ENCODE measurements around the gene TSPAN15.
"Not testable (repeated sequence)": the region's sequence is repeated elsewhere in the genome, so short reads cannot be mapped to it uniquely, and the experiment has no call there.

The TSPAN15 gene

DNA sequence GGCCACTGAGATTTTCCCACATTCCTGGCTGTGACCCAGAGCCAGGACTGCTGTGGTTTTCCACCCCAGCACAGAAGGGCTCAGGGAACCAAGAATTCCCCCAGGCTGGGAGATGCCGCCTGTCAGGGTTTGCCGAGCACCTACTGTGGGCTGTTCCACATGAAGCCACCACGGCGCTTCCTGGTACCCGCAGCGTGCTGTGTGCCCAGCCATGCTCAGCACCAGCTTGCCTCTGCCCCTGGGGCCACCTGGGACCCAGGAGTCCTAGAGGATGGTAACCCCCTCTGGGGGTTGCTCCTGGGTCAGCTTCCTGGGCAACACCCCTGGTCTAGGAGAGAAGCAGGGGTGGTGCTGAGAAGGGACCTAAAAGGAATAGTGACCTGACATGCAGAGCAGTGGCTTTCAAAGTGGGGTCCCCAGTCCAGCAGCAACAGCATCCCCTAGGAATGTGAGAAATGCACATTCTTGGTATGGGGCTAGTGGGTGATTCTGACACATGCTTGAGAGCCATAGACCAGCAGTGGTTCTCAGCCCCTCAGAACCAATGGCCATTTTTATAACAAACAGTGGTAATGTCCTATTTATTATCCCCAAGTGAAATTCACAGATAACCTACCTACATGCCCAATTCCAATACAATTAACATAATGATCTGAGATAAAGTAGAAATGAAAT, 53.4 kb downstream of the TSPAN15 start:
- no peak for DNase-seq

DNA sequence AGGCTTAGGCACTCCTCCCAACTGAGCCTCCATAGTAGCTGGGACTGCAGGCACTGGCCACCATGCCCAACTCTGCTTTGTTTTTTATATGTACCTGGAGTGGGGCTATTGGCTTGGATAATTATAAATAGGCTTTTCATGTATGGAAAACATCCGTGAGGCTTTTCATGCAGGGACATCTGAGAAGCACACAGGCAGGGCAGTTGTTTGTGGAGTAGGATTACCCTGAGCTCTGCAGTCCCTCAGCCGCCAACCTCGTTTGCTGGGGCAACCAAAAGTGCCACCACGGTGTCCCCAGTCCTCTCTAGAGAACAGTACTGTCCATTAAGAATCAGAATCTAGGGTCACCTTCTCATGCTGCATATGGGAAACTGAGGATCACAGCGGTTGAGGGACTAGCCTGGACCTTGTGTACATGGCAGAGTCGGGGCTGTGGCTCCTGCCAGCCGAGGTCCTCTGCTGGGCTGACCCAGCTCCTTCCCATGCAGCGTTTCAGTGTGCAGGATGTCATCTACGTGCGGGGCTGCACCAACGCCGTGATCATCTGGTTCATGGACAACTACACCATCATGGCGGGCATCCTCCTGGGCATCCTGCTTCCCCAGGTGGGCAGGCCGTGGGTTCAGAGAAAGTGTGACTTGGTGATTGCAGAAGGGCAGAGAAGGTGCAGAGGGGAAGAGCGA, 54.5 kb downstream of the TSPAN15 start:
- DNase-seq = no peak

DNA sequence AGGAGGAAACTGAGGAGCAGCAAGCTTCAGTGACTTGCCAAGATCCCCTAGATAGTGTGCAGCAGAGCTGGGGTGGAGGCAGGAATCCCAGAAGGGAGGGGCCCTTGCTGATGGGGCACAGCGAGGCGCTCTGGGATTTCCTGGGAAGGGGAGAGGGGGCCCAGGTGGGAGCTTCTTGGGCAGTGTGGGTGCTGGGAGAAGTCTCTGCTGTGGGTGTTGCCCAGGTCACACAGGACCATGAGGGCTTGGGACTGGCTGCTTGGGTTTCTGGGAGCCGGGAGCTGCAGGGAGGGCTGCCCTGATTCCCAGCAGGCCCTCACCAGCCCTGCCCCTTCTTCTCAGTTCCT, 55.2 kb downstream of the TSPAN15 start:
- DNase-seq = no peak

DNA sequence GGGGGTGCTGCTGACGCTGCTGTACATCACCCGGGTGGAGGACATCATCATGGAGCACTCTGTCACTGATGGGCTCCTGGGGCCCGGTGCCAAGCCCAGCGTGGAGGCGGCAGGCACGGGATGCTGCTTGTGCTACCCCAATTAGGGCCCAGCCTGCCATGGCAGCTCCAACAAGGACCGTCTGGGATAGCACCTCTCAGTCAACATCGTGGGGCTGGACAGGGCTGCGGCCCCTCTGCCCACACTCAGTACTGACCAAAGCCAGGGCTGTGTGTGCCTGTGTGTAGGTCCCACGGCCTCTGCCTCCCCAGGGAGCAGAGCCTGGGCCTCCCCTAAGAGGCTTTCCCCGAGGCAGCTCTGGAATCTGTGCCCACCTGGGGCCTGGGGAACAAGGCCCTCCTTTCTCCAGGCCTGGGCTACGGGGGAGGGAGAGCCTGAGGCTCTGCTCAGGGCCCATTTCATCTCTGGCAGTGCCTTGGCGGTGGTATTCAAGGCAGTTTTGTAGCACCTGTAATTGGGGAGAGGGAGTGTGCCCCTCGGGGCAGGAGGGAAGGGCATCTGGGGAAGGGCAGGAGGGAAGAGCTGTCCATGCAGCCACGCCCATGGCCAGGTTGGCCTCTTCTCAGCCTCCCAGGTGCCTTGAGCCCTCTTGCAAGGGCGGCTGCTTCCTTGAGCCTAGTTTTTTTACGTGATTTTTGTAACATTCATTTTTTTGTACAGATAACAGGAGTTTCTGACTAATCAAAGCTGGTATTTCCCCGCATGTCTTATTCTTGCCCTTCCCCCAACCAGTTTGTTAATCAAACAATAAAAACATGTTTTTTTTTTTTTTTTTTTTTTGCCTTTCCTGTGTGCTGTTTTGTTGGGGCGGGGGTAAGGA, 55.8 kb downstream of the TSPAN15 start:
- DNase-seq = no peak

DNA sequence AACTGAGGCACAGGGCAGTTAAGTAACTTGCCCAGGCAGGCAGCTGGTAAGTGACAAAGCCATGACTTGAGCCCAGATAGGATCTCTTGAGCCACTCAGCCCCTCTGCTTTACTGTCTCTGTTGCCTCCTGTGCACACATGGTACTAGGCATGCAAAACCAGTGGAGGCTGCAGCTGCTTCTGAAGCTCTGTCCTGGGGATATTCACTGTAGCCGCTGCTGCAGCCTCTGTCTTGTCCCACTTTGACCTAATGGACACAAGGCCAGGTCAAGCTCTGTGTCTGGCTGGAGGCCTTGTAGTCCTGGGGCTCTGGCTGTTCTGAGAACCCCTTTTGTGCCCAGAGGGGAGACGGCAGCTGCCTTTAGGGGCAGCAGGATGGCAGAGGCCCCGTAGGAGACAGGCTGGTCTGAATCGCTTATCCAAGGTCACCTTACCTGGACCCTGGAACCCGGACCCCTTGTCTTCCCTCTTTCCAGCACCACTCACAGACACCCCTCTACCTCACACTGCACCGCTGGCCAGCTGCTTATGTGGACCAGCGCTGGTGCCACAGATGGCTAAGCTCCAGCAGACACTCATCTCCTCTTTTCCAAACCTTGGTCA, 57.6 kb downstream of the TSPAN15 start:
- no peak for DNase-seq

DNA sequence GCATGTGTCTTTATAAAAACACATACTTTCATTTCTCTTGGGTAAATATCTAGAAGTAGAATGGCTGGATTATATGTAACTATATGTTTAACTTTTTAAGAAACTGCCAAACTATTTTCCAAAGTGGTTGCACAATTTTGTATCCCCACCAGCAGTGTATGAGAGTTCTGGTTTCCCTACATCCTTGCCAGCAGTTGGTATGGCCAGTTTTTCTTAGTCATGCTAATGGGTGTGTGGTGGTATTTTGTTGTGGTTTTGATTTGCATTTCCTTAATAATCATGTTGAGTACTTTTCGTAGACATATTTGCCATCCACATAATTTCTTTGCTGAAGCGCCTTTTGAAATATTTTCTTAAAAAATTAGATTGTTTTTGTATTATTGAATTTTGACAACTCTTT, 61.6 kb downstream of the TSPAN15 start:
- no peak for DNase-seq

DNA sequence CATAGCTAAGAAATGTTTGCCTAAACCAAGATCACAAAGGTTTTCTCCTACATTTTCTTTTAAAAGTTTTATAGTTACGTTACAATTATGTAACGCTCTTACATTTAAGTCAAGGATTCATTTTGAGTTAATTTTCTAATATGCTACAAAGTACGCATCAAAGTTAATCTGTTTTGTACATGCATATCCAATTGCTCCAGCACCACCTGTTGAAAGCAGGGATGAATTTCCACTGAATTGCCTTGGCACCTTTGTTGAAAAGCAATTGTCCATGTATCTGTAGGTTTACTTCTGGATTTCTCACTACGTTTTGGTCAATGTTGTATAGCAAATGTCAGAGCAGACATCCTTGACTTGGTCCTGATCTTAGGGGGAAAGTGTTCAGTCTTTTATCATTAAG, 62.4 kb downstream of the TSPAN15 start:
- DNase-seq = no peak

DNA sequence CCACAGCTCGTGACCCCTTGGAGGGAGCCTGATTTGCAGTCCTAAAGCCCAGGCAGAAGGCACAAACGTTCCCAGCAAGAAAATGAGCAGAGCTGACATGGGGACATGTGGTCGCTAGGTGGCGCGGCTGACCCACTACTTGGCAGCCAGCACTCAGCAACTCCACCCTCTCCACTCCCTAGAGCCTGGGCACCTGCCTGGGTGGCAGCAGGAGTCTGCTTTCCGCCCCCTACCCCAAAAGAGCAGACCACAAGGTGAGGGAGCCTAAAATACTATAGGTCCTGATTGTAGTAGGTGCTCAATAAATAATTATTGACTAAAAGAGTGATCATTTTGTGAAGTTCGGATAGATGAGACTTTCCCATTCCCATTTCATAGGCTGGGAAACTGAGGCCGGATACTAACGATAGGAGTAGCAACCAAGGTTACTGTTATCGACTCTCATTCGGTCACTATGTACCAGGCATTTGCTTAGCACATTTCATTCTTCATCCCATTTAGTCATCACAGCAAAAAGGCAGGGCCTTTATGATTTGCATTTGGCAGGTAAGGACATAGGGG, 64.5 kb downstream of the TSPAN15 start:
- DNase-seq = no peak

DNA sequence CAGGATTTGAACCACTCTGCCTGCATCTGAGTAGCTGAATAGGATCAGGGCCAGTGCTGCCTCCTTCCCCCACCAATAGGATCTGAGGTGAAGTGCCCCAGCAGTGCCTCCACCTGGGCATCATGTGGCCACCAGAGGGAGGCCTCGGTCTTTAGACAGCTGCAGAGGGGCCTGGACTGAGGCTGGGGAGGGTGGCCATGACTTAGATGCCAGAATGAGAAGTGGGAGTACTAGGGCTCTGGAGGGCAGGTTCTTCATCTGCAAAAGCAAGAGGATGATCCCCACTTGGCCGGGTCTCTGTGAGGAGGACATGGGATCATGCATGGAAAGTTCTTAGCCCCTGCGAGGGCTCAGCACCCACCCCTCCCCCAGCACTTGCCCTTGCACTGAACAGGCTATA, 65.1 kb downstream of the TSPAN15 start:
- DNase-seq = no peak

DNA sequence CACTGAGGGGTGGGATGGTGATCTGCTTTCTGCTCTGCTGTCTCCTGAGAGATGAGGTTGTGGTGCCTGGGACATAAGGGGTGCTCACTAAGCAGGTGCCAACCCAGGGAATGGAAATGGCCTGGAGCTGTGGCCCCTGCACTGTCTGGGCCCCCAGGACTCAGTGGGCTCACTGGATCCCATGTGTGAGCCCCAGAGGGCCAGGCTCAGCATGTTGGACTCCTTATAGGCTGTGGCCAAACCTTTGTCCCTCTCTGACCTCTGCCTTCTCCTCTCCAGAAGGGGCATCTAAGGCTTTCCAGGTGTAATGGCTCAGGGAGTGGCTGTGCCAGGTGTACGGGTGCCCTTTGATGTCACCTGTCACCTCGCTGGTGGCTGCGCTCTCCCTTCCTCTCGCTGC, 65.5 kb downstream of the TSPAN15 start:
- DNase-seq = no peak

DNA sequence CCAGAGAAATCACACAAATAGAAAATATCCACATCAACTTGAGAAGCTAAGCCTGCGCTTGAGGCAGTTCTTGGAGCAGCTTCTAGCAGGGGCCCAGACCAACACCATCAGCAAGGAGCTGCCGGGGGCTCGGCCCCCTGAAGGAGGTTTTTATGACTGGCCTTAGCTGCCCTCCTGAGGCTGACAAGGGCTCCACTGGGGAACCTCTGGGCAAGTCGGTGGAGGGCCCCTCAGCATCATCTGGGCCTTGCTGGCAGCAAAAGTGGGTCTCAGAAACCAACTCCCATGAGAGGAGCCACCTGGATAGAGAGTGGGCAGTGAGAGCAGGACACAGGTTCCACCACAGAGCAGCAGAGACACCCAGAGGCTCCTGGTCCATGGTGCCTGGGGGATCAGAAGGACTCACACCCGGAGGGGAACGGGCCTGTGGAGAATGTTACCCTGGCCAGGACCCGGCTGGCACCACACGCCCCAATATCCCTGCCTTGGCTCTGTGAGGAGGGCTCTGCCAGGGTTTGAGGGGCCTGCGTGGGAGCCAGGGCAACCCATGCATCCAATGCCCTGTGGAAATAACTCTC, 66.1 kb downstream of the TSPAN15 start:
- DNase-seq = no peak

DNA sequence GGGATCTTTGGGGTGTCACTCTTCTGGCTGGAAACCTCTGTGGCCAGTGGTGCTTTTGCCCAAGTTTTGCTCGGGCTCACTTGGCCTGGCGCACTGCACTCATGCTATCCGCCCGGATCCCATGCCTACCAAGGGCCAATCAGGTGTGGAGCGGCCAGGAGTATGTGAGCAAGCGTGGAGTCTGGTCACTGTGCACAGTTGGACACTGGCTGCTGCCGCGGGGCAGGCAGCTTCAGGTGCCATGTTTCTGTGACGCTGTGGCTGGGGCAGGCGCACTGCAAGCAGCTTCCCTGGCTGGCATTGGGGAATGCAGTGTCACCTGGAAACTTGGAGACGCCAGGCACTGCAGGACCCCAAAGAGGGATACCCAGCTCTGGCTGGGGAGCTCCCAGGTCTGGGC, 76.7 kb downstream of the TSPAN15 start:
- DNase-seq = no peak

DNA sequence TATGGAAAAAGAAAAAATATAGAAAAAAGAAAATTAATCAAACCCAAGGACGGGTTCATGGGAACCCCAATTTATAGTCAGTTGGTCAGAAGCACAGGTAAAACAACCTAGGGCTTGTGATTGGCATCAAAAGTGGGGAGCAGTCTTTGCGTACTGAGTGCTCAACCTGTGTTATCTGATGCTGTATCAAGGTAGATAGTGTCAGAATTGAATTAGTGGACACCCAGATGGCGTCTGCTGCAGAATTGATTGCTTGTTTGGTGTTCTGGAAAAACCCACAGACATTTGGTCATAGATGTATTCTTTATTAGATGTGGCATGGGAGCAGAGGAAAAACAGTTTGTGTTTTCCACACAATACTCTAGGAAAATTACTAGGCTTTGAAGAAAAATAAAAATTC, 82.4 kb downstream of the TSPAN15 start:
- DNase-seq = no peak

DNA sequence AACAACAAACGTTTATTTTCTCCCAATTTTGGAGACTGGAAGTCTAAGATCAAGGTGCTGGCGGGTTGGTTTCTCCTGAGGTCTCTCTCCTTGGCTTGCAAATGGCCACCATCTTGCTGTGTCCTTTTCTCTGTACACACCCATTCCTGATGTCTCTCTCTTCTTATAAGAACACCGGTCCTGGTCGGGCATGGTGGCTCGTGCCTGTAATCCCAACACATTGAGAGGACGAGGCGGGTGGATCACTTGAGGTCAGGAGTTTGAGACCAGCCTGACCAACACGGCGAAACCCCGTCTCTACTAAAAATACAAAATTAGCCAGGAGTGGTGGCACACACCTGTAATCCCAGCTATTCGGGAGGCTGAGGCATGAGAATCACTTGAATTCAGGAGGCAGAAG, 85.3 kb downstream of the TSPAN15 start:
- DNase-seq = not testable (repeated sequence)

DNA sequence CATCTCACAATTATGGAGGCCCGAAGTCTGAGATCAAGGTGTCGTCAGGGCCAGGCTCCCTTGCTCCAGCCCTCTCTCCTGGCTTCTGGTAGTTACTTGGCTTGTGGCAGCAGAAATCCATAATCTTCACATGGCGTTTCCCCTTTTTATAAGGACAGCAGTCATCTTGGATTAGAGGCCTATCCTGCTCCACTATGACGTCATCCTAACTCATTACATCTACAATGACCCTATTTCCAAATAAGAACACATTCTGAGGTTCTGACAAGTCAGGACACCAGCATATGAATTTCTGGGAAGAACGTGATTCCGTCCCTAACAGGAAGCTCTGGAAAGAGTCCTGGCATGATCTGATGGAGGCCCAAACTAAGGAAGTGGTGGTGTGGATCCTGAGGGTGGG, 86.2 kb downstream of the TSPAN15 start:
- DNase-seq = no peak

DNA sequence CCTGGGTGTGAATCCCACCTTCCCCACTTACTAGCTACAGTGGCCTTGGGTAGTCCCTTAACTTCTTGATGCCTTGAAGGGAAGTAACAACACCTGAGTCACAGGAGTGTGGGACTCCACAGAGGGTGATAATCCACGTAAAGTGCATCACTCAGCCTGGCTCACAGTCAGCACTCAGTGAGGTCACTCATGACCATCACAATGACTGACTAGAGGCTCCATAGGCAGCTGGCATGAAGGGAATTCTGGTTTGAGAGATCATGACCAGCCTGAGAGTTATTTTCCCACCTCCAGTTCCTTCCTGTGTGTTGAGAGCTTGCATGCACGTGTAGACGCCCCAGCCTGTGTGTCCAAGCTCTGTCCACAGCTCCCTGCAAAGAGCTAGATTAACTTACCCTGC, 87.2 kb downstream of the TSPAN15 start:
- DNase-seq = no peak

DNA sequence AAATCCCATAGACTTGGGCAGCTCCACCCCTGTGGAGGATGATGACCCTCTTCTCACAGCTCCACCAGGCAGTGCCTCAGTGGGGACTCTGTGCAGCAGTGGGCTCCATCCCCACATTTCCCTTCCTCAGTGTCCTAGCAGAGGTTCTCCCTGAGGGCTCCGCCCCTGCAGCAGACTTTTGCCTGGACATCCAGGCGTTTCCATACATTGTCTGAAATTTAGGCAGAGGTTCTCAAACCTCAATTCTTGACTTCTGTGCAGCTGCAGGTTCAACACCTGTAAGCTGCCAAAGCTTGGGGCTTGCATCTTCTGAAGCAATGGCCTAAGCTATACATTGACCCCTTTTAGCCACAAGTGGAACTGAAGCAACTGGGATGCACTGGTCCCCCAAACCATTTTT, 90.2 kb downstream of the TSPAN15 start:
- no peak for DNase-seq

DNA sequence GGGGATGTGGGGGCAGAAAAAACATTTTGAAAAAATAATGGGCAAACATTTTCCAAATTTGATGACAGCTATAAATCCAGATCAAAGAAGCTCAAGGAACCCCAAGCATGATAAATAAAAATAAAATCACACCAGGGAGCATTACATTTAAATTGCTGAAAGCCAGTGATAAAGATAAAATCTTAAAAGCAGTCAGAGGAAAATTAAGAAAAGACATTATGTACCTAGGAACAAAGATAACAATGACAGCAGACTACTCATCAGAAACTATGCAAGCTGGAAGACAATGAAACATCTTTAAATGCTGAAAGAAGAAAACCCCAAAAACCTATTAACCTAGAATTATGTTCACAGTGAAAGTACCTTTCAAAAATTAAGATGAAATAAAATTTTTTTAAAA, 98.7 kb downstream of the TSPAN15 start:
- DNase-seq = no peak

DNA sequence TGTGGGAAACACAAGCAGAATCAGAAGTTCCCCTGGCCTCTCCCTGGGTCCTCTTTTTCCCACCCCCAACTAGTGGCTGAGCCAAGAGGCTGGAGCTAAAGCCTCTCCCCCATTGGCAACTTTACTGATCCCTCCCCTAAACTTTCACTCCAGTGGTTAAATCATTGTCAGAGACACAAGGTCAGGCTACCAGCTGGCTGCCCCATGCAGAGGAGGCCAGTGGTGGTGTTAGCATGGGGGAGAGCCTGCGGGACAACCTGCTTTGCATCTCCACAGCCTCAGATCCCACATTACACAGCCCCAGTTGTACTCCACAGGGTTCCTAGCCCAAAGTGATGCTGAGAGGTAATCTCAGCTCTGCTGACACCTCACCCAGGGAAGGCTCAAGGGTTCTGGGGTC, 101.0 kb downstream of the TSPAN15 start:
- DNase-seq = no peak

DNA sequence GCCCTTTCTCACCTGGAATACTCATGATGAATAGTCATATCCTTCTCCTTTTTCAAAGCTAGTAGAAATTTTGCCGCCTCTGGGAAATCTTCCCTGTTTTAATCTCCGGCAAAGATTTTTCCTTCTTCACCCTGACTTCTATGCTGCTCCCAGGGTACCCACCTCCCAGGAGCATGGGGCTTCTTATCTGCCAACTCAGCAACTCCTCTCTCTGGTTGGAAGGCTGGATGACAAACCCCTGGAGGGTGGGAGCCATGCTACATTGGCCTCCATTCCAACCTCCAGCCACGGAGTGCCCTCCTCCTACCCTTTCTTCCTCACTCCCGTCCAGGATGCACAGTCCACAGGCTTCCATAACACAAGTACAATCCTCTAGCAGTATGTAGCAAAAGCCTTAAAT, 102.1 kb downstream of the TSPAN15 start:
- DNase-seq = no peak

DNA sequence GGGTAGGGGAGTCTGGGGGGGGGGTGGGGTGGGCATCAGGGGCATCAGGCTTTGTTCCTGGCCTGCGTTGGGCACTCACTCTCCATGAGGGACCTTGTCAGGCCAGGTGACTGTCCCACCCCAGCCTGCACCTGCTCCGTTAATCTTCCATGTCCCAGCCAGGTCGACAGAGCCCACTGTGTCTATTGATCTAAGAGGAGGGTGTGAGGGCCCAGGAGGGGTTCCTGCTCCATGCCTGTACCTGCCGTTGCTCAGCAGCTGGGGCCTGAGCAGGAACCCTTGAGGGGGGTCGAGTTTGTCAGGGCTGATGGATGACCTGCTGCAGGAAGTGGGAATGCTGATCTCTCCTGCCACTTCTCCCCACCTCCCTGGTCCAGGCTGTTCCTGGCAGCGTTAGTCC, 103.3 kb downstream of the TSPAN15 start:
- DNase-seq = no peak

All from DMS79 (cell line).